ENCODE data around the gene NOL3. TPM values are rescaled to one million over a fixed set of nuclear protein-coding genes. Genes with fewer than 3 reads are reported as not detected.

Gene NOL3
- total RNA-seq, 1 donor from 2014 or later: 8.8 TPM

GRCh38 chr16:67184995-67185650 lies 14.8 kb downstream of the NOL3 start:
- peaks cover 7% of the 10 kb centered on the region for H3K9me3 Mint-ChIP-seq (ENCODE audit: unreplicated experiment)
- H3K27me3 Mint-ChIP-seq (ENCODE audit: unreplicated experiment): peaks cover 3% of the 10 kb centered on the region
- peak; percentile 97 for DNase-seq
- H3K36me3 Mint-ChIP-seq (ENCODE audit: unreplicated experiment): no peaks in the 10 kb centered on the region
- peak; percentile 77 for TF ChIP-seq CTCF (IDR thresholded peaks at IDR 0.05; ENCODE audit: partially characterized antibody, unreplicated experiment)
- no peak overlapping the region for H3K27ac Mint-ChIP-seq (ENCODE audit: unreplicated experiment)
- peak overlapping the region; percentile 86 for H3K4me3 Mint-ChIP-seq (ENCODE audit: unreplicated experiment)
- peaks cover 6% of the 10 kb centered on the region for H3K4me1 Mint-ChIP-seq (ENCODE audit: low read depth, unreplicated experiment)

- Mint-ChIP-seq H3K27ac (ENCODE audit: unreplicated experiment) (no peak overlapping the region), H3K36me3 (ENCODE audit: unreplicated experiment) (no peaks in the 10 kb centered on the region), H3K9me3 (ENCODE audit: unreplicated experiment) (peaks cover 7% of the 10 kb centered on the region), H3K4me1 (ENCODE audit: low read depth, unreplicated experiment) (peaks cover 6% of the 10 kb centered on the region), H3K4me3 (ENCODE audit: unreplicated experiment) (peak overlapping the region; percentile 24), H3K27me3 (ENCODE audit: unreplicated experiment) (peaks cover 3% of the 10 kb centered on the region)
- no peak for DNase-seq
- no peak for TF ChIP-seq CTCF (IDR thresholded peaks at IDR 0.05; ENCODE audit: partially characterized antibody, unreplicated experiment)
Measured at GRCh38 chr16:67185651-67186134, 15.4 kb downstream of the NOL3 start.

GRCh38 chr16:67186550-67186950 lies 16.2 kb downstream of the NOL3 start:
- Mint-ChIP-seq H3K9me3 (ENCODE audit: unreplicated experiment) (peaks cover 11% of the 10 kb centered on the region), H3K27ac (ENCODE audit: unreplicated experiment) (no peak overlapping the region), H3K36me3 (ENCODE audit: unreplicated experiment) (no peaks in the 10 kb centered on the region), H3K4me1 (ENCODE audit: low read depth, unreplicated experiment) (peaks cover 10% of the 10 kb centered on the region), H3K4me3 (ENCODE audit: unreplicated experiment) (no peak overlapping the region), H3K27me3 (ENCODE audit: unreplicated experiment) (peaks cover 3% of the 10 kb centered on the region)
- DNase-seq: no peak
- no peak for TF ChIP-seq CTCF (IDR thresholded peaks at IDR 0.05; ENCODE audit: partially characterized antibody, unreplicated experiment)

- no peaks in the 10 kb centered on the region for H3K36me3 Mint-ChIP-seq (ENCODE audit: unreplicated experiment)
- no peak for TF ChIP-seq CTCF (IDR thresholded peaks at IDR 0.05; ENCODE audit: partially characterized antibody, unreplicated experiment)
- H3K27ac Mint-ChIP-seq (ENCODE audit: unreplicated experiment): no peak overlapping the region
- peaks cover 11% of the 10 kb centered on the region for H3K9me3 Mint-ChIP-seq (ENCODE audit: unreplicated experiment)
- H3K4me3 Mint-ChIP-seq (ENCODE audit: unreplicated experiment): no peak overlapping the region
- H3K27me3 Mint-ChIP-seq (ENCODE audit: unreplicated experiment): peaks cover 7% of the 10 kb centered on the region
- DNase-seq: no peak
- H3K4me1 Mint-ChIP-seq (ENCODE audit: low read depth, unreplicated experiment): peaks cover 10% of the 10 kb centered on the region
Measured at GRCh38 chr16:67187175-67187890, 17.0 kb downstream of the NOL3 start.

- Mint-ChIP-seq H3K27ac (ENCODE audit: unreplicated experiment) (no peak overlapping the region), H3K9me3 (ENCODE audit: unreplicated experiment) (peaks cover 11% of the 10 kb centered on the region), H3K36me3 (ENCODE audit: unreplicated experiment) (no peaks in the 10 kb centered on the region), H3K4me1 (ENCODE audit: low read depth, unreplicated experiment) (peaks cover 12% of the 10 kb centered on the region), H3K4me3 (ENCODE audit: unreplicated experiment) (no peak overlapping the region), H3K27me3 (ENCODE audit: unreplicated experiment) (peaks cover 7% of the 10 kb centered on the region)
- DNase-seq: no peak
- TF ChIP-seq CTCF (IDR thresholded peaks at IDR 0.05; ENCODE audit: partially characterized antibody, unreplicated experiment): no peak
Measured at GRCh38 chr16:67188323-67188722, 18.0 kb downstream of the NOL3 start.
